NT2/D1 (cell line): ENCODE measurements around the gene GSTM3.

Experiments used
- SUZ12 ChIP-seq: IDR thresholded peaks from 2 replicates; pipeline ENCODE4 v1.6.1; 2011; ENCODE audit not compliant: insufficient read length, insufficient read depth; ENCODE audit errors: extremely low read depth
- YY1 ChIP-seq: IDR thresholded peaks from 2 replicates; pipeline ENCODE4 v1.6.1; 2011; ENCODE audit not compliant: insufficient read length, insufficient read depth
- ZNF274 ChIP-seq: IDR thresholded peaks from 2 replicates; pipeline ENCODE4 v1.6.1; 2011; ENCODE audit warnings: mild to moderate bottlenecking, low read depth, low read length

DNA sequence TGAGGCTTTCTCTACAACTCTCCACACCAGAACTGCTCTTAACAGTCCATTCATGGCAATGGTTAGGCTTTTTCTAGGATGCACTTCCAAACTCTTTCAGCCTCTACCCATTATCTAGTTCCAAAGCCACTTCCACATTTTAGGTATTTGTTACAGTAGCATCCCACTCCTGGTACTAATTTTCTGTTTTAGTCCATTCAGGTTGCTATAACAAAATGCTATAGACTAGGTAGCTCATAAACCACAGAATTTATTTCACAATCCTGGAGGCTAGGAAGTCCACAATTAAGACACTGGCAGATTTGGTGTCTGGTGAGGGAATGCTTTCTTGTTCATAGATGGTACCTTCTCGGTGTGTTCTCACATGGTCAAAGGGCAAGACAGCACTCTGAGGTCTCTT is 40.1 kb upstream of the GSTM3 start:
- no peak for TF ChIP-seq YY1
- TF ChIP-seq SUZ12 = no peak
- no peak for TF ChIP-seq ZNF274
